Dendritic cell treated with granulocyte-macrophage colony-stimulating factor and Interleukin-4, amounts not matched to agents 40 ng/mL and 50 ng/mL, for 4 days (primary cell): ENCODE measurements around the gene SNX25.
"Not testable (repeated sequence)": the region's sequence is repeated elsewhere in the genome, so short reads cannot be mapped to it uniquely, and the experiment has no call there.

Experiments
- H3K27ac Mint-ChIP-seq: one replicate; pipeline ENCODE4 v1.8.0; 2022; ENCODE audit warnings: mild to moderate bottlenecking, mixed read lengths
- H3K27me3 Mint-ChIP-seq: one replicate; pipeline ENCODE4 v1.8.0; 2022; ENCODE audit warnings: mild to moderate bottlenecking, mixed read lengths
- H3K36me3 Mint-ChIP-seq: one replicate; pipeline ENCODE4 v1.8.0; 2022; ENCODE audit warnings: low read depth, mixed read lengths
- H3K4me1 Mint-ChIP-seq: one replicate; pipeline ENCODE4 v1.8.0; 2022; ENCODE audit warnings: low read depth, mixed read lengths
- H3K4me3 Mint-ChIP-seq: one replicate; pipeline ENCODE4 v1.8.0; 2022; ENCODE audit warnings: mild to moderate bottlenecking, moderate library complexity, mixed read lengths
- H3K9me3 Mint-ChIP-seq: one replicate; pipeline ENCODE4 v1.8.0; 2022; ENCODE audit warnings: mixed read lengths
- intact Hi-C: fragments of 100-400 bp; cut with micrococcal nuclease; formaldehyde crosslinking; loops from one replicate; pipeline ENCODE4 v1.15.0; 2022

SNX25 gene

GRCh38 chr4:185248393-185249039 lies 39.1 kb downstream of the SNX25 start:
- Mint-ChIP-seq H3K9me3 (no peaks in the 10 kb centered on the region), H3K36me3 (no peaks in the 10 kb centered on the region), H3K4me1 (no peaks in the 10 kb centered on the region), H3K27ac (no peak overlapping the region), H3K4me3 (no peak overlapping the region), H3K27me3 (peaks cover 12% of the 10 kb centered on the region)
- intact Hi-C loops, result no loop called here

GRCh38 chr4:185249105-185249504 lies 39.7 kb downstream of the SNX25 start:
- no peaks in the 10 kb centered on the region for H3K4me1 Mint-ChIP-seq
- H3K4me3 Mint-ChIP-seq, result no peak overlapping the region
- H3K27ac Mint-ChIP-seq, result no peak overlapping the region
- intact Hi-C loops, result no loop called here
- H3K36me3 Mint-ChIP-seq, result no peaks in the 10 kb centered on the region
- peaks cover 12% of the 10 kb centered on the region for H3K27me3 Mint-ChIP-seq
- H3K9me3 Mint-ChIP-seq, result no peaks in the 10 kb centered on the region

DNA sequence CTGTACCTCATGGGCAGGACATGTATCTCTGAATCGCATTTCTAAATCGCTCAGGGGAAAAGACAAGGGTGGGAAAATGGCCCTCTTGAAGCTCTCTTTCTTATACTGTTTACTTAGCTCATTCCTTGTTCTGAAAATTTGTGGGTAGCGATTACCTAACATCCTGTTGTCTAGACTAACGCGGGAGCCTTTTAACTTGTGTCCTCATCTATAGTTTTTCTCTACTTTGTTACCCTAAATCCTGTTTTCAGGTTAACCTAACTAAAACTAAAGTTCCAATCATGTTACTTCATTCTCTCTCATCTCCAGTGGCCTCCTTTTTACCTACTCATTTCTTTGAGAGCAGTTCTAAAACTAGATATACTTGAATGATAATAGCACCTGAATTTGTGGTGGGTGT lies 45.0 kb downstream of the SNX25 start:
- Mint-ChIP-seq H3K4me1 (no peaks in the 10 kb centered on the region), H3K4me3 (no peak overlapping the region)
- intact Hi-C loops, result no loop called here

DNA sequence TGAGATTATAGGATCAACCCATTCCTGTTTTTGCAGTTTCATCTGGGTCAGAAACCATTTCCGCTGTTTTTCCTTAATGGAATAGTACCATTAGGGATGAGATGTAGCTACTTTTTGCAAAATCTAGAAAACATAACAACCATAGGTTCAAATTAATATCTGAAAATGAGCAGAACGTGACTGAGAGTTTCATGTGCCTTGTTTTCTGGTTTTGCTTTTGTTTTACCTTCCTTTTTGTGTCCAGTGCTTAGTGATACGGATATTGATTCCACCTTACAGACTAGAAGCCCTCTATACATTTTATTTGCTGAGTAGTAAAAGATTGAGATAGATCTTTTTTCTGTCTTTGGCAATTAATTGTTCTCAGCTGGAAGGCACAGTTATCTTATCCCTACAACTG lies 46.5 kb downstream of the SNX25 start:
- peaks cover 8% of the 10 kb centered on the region for H3K27me3 Mint-ChIP-seq
- H3K36me3 Mint-ChIP-seq, result no peaks in the 10 kb centered on the region
- H3K4me1 Mint-ChIP-seq, result no peaks in the 10 kb centered on the region
- no peaks in the 10 kb centered on the region for H3K9me3 Mint-ChIP-seq
- intact Hi-C loops, result no loop called here
- H3K27ac Mint-ChIP-seq, result no peak overlapping the region
- H3K4me3 Mint-ChIP-seq, result no peak overlapping the region

More for the DNA sequence above, 45.0 kb downstream of the SNX25 start:
- peaks cover 9% of the 10 kb centered on the region for H3K27me3 Mint-ChIP-seq
- H3K27ac Mint-ChIP-seq, result no peak overlapping the region
- H3K36me3 Mint-ChIP-seq, result no peaks in the 10 kb centered on the region
- H3K9me3 Mint-ChIP-seq, result no peaks in the 10 kb centered on the region

DNA sequence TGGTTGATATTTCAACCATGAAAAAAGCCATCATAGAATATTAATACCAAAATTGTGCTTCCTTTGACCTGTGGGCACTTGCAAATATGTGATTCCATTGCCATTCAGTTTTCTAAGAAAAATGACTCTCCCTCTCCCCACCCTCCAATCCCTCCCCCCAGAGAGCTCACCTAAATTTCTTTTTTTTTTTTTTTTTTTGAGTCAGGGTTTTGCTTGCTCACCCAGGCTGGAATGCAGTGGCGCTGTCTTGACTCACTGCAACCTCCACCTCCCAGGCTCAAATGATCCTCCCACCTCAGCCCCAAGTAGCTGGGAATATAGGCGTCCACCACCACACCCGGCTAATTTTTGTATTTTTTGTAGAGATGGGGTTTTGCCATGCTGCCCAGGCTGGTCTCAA lies 47.0 kb downstream of the SNX25 start:
- peaks cover 9% of the 10 kb centered on the region for H3K27me3 Mint-ChIP-seq
- H3K9me3 Mint-ChIP-seq, result no peaks in the 10 kb centered on the region
- intact Hi-C loops, result no loop called here
- no peak overlapping the region for H3K4me3 Mint-ChIP-seq
- H3K36me3 Mint-ChIP-seq, result no peaks in the 10 kb centered on the region
- no peak overlapping the region for H3K27ac Mint-ChIP-seq
- H3K4me1 Mint-ChIP-seq, result no peaks in the 10 kb centered on the region

- no peaks in the 10 kb centered on the region for H3K36me3 Mint-ChIP-seq
- intact Hi-C loops, result no loop called here
- no peak overlapping the region for H3K4me3 Mint-ChIP-seq
- H3K9me3 Mint-ChIP-seq, result no peaks in the 10 kb centered on the region
- no peak overlapping the region for H3K27ac Mint-ChIP-seq
- peaks cover 9% of the 10 kb centered on the region for H3K27me3 Mint-ChIP-seq
- H3K4me1 Mint-ChIP-seq, result no peaks in the 10 kb centered on the region
Observed at GRCh38 chr4:185257086-185257485, 47.7 kb downstream of the SNX25 start.

DNA sequence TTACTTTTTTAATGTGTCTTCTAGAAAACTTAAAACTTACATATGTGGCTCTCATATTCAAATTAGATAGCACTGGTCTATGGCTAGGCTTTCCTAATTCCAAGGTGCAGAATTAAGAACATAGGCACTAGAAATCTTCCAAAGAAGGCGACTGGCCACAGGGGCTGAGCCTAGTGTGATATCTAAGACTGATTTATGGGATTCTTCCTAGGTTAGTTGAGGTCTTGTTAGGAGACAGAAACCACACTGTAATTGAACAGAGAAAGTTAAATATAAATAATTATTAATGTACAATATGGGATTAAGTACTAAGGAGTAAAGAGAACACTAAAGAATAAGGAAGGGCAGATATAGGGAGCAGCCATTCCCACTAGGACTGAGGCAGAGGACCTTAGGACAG lies 48.3 kb downstream of the SNX25 start:
- intact Hi-C loops, result no loop called here
- Mint-ChIP-seq H3K4me1 (no peaks in the 10 kb centered on the region), H3K4me3 (no peak overlapping the region), H3K9me3 (no peaks in the 10 kb centered on the region), H3K27me3 (peaks cover 9% of the 10 kb centered on the region), H3K27ac (no peak overlapping the region), H3K36me3 (no peaks in the 10 kb centered on the region)

GRCh38 chr4:185258741-185259140 lies 49.3 kb downstream of the SNX25 start:
- intact Hi-C loops, H3K27me3 Mint-ChIP-seq, H3K4me1 Mint-ChIP-seq, H3K27ac Mint-ChIP-seq, H3K36me3 Mint-ChIP-seq, H3K9me3 Mint-ChIP-seq, H3K4me3 Mint-ChIP-seq: not testable (repeated sequence)

- Mint-ChIP-seq H3K4me1 (no peaks in the 10 kb centered on the region), H3K4me3 (no peak overlapping the region), H3K36me3 (no peaks in the 10 kb centered on the region), H3K9me3 (no peaks in the 10 kb centered on the region), H3K27ac (no peak overlapping the region), H3K27me3 (peaks cover 5% of the 10 kb centered on the region)
- intact Hi-C loops, result no loop called here
Observed at GRCh38 chr4:185259719-185260118, 50.3 kb downstream of the SNX25 start.

GRCh38 chr4:185261946-185262345 lies 52.5 kb downstream of the SNX25 start:
- Mint-ChIP-seq H3K27ac (no peak overlapping the region), H3K9me3 (no peaks in the 10 kb centered on the region), H3K36me3 (no peaks in the 10 kb centered on the region), H3K4me3 (no peak overlapping the region), H3K4me1 (no peaks in the 10 kb centered on the region), H3K27me3 (peaks cover 5% of the 10 kb centered on the region)
- intact Hi-C loops, result no loop called here

DNA sequence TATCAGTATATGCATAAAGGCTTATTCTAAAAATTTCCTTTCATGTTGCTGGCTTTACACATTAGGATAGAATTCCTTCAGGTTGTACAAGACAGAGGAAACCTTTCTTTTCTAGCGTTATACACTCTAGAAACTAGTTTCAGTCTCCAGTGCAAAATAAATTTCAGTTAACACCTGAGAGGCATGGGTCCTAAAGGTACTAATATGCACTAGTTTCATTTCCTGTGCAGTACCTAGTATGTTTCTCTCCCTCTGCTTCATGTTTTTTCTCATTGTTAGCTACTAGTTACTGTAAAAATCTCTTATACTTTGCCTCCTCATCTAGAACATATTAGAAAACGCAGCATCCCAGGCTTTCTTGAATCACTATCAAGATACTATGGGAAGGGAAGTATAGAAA lies 54.0 kb downstream of the SNX25 start:
- H3K9me3 Mint-ChIP-seq, result no peaks in the 10 kb centered on the region
- H3K36me3 Mint-ChIP-seq, result no peaks in the 10 kb centered on the region
- no peak overlapping the region for H3K4me3 Mint-ChIP-seq
- no peaks in the 10 kb centered on the region for H3K4me1 Mint-ChIP-seq
- H3K27me3 Mint-ChIP-seq, result peaks cover 4% of the 10 kb centered on the region
- H3K27ac Mint-ChIP-seq, result no peak overlapping the region
- intact Hi-C loops, result no loop called here

DNA sequence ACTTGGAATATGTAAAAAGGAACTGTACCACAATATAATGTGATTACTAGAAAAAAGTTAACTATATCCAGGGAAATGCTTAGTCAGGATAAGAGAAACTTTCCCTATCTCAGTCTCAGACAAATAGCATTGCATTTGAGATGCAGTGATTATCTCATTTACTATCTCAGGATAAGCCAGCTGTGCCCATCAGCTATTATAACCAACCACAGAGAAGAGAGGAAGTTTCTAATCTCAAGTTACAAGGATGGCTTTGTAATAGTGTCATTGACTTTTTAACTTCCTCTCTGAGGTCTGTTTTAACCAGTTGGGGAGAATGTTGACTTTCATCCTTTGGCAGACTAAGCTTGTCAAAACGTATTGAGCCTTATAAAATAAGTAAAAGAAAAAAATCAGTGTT lies 56.5 kb downstream of the SNX25 start:
- Mint-ChIP-seq H3K4me1 (no peaks in the 10 kb centered on the region), H3K4me3 (no peak overlapping the region), H3K9me3 (no peaks in the 10 kb centered on the region), H3K27me3 (peaks cover 3% of the 10 kb centered on the region), H3K27ac (no peak overlapping the region), H3K36me3 (no peaks in the 10 kb centered on the region)
- intact Hi-C loops, result no loop called here

GRCh38 chr4:185269286-185269685 lies 59.9 kb downstream of the SNX25 start:
- Mint-ChIP-seq H3K27ac (no peak overlapping the region), H3K4me1 (no peaks in the 10 kb centered on the region)
- intact Hi-C loops, result no loop called here

GRCh38 chr4:185270037-185270436 lies 60.6 kb downstream of the SNX25 start:
- Mint-ChIP-seq H3K4me1 (no peaks in the 10 kb centered on the region), H3K9me3 (no peaks in the 10 kb centered on the region), H3K4me3 (no peak overlapping the region), H3K27ac (no peak overlapping the region), H3K27me3 (peaks cover 7% of the 10 kb centered on the region), H3K36me3 (no peaks in the 10 kb centered on the region)
- intact Hi-C loops, result no loop called here

More at GRCh38 chr4:185269286-185269685, 59.9 kb downstream of the SNX25 start:
- no peak overlapping the region for H3K4me3 Mint-ChIP-seq
- peaks cover 7% of the 10 kb centered on the region for H3K27me3 Mint-ChIP-seq
- H3K36me3 Mint-ChIP-seq, result no peaks in the 10 kb centered on the region
- H3K9me3 Mint-ChIP-seq, result no peaks in the 10 kb centered on the region

GRCh38 chr4:185270885-185271284 lies 61.5 kb downstream of the SNX25 start:
- no peaks in the 10 kb centered on the region for H3K36me3 Mint-ChIP-seq
- no peak overlapping the region for H3K27ac Mint-ChIP-seq
- H3K27me3 Mint-ChIP-seq, result peaks cover 7% of the 10 kb centered on the region
- intact Hi-C loops, result no loop called here
- no peaks in the 10 kb centered on the region for H3K4me1 Mint-ChIP-seq
- no peak overlapping the region for H3K4me3 Mint-ChIP-seq
- H3K9me3 Mint-ChIP-seq, result no peaks in the 10 kb centered on the region
